ENCODE data around the gene RABGEF1.
A peak's percentile ranks its signal among the peaks of the same experiment; 100 is the strongest.
"Not testable (repeated sequence)": the region's sequence is repeated elsewhere in the genome, so short reads cannot be mapped to it uniquely, and the experiment has no call there.

Gene RABGEF1

GRCh38 chr7:66815186-66815875 lies 74.8 kb downstream of the RABGEF1 start:
- DNase-seq (ENCODE audit: low spot score) = not testable (repeated sequence)

- DNase-seq (ENCODE audit: low spot score) = no peak
Observed at GRCh38 chr7:66815951-66816350, 75.4 kb downstream of the RABGEF1 start.

GRCh38 chr7:66816658-66817057 lies 76.1 kb downstream of the RABGEF1 start:
- not testable (repeated sequence) for DNase-seq (ENCODE audit: low spot score)

- DNase-seq (ENCODE audit: low spot score) = not testable (repeated sequence)
Observed at GRCh38 chr7:66817208-66817795, 76.8 kb downstream of the RABGEF1 start.

- not testable (repeated sequence) for DNase-seq (ENCODE audit: low spot score)
Observed at GRCh38 chr7:66817956-66818355, 77.4 kb downstream of the RABGEF1 start.

GRCh38 chr7:66824041-66824440 lies 83.5 kb downstream of the RABGEF1 start:
- DNase-seq (ENCODE audit: low spot score) = no peak

- DNase-seq (ENCODE audit: low spot score) = not testable (repeated sequence)
Observed at GRCh38 chr7:66825538-66825937, 85.0 kb downstream of the RABGEF1 start.

- DNase-seq (ENCODE audit: low spot score) = no peak
Observed at GRCh38 chr7:66826649-66827048, 86.1 kb downstream of the RABGEF1 start.

- not testable (repeated sequence) for DNase-seq (ENCODE audit: low spot score)
Observed at GRCh38 chr7:66830976-66831375, 90.4 kb downstream of the RABGEF1 start.

GRCh38 chr7:66832531-66833351 lies 92.2 kb downstream of the RABGEF1 start:
- DNase-seq (ENCODE audit: low spot score) = no peak

GRCh38 chr7:66837007-66837406 lies 96.5 kb downstream of the RABGEF1 start:
- no peak for DNase-seq (ENCODE audit: low spot score)

GRCh38 chr7:66837661-66838060 lies 97.1 kb downstream of the RABGEF1 start:
- no peak for DNase-seq (ENCODE audit: low spot score)

- no peak for DNase-seq (ENCODE audit: low spot score)
Observed at GRCh38 chr7:66839814-66840213, 99.3 kb downstream of the RABGEF1 start.

GRCh38 chr7:66840316-66840715 lies 99.8 kb downstream of the RABGEF1 start:
- no peak for DNase-seq (ENCODE audit: low spot score)

- DNase-seq (ENCODE audit: low spot score) = no peak
Observed at GRCh38 chr7:66841898-66842297, 101.4 kb downstream of the RABGEF1 start.

- not testable (repeated sequence) for DNase-seq (ENCODE audit: low spot score)
Observed at GRCh38 chr7:66843492-66843891, 103.0 kb downstream of the RABGEF1 start.

- DNase-seq (ENCODE audit: low spot score) = peak; percentile 100
Observed at GRCh38 chr7:66844552-66845378, 104.2 kb downstream of the RABGEF1 start.

- DNase-seq (ENCODE audit: low spot score) = no peak
Observed at GRCh38 chr7:66845379-66846095, 105.0 kb downstream of the RABGEF1 start.

GRCh38 chr7:66846096-66846445 lies 105.5 kb downstream of the RABGEF1 start:
- DNase-seq (ENCODE audit: low spot score) = not testable (repeated sequence)

GRCh38 chr7:66847523-66847855 lies 107.0 kb downstream of the RABGEF1 start:
- DNase-seq (ENCODE audit: low spot score) = not testable (repeated sequence)

Measured in LoVo (cell line).